Measurements from ENCODE around the gene PKP3. TPM values are rescaled to one million over a fixed set of nuclear protein-coding genes. Genes with fewer than 3 reads are reported as not detected.
"Not testable (repeated sequence)": the region's sequence is repeated elsewhere in the genome, so short reads cannot be mapped to it uniquely, and the experiment has no call there.

PKP3 gene
- polyA plus RNA-seq, 1 donor = 71.6 TPM

GRCh38 chr11:363443-363805 lies 30.6 kb upstream of the PKP3 start:
- H3K9me3 ChIP-seq (ENCODE audit: control insufficient read depth, low read depth, low read length) = peaks cover 42% of the 10 kb centered on the region
- WGBS (ENCODE audit: insufficient coverage, low lambda C conversion rate) = no CpG with 5 or more reads among the region's 22 CpGs

DNA sequence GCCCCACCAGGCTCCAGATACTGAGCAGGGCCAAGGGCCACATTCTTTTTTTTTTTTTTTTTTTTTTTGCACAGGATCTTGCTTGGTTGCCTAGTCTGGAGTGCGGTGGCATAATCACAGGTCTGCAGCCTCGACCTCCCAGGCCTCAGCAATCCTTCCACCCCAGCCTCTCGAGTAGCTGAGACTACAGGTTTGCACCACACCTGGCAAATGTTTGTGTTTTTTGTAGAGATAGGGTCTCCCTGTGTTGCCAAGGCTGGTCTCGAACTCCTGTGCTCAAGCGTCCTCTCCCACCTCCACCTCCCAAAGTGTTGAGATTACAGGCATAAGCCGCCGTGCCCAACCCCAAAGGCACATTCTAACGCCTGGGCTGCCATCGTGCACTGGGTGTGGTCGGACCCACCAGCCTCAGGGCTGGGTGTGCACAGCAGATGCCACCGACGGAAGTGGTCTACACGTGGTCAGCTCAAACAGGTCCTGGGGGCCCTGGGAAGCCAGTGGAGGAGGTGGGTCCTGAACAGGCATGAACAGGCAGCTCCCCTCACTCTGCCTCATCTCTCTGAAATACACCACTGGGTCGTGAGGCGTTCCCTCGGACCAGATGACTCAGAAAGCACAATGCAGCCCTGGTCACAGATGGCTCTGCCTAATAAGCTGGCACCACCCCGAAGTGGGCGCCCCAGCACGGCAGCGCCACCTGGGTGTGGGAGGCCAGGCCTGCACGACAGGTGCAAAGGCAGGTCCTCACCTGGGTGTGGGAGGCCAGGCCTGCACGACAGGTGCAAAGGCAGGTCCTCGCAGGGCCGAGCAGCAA lies 29.9 kb upstream of the PKP3 start:
- H3K4me1 ChIP-seq (ENCODE audit: control insufficient read depth, insufficient read depth, low read length) = peaks cover 7% of the 10 kb centered on the region
- no peak overlapping the region for H3K4me3 ChIP-seq (ENCODE audit: low read length)
- H3K27ac ChIP-seq (ENCODE audit: low read length) = no peak overlapping the region
- WGBS (ENCODE audit: insufficient coverage, low lambda C conversion rate) = no CpG with 5 or more reads among the region's 24 CpGs
- H3K9me3 ChIP-seq (ENCODE audit: control insufficient read depth, low read depth, low read length) = peaks cover 41% of the 10 kb centered on the region
- peak; percentile 37 to 77 for DNase-seq
- peaks cover 24% of the 10 kb centered on the region for H3K27me3 ChIP-seq (ENCODE audit: control insufficient read depth, insufficient read depth, low read length)
- no peaks in the 10 kb centered on the region for H3K36me3 ChIP-seq (ENCODE audit: control insufficient read depth, insufficient read depth, low read length)

More at GRCh38 chr11:363443-363805, 30.6 kb upstream of the PKP3 start:
- H3K27ac ChIP-seq (ENCODE audit: low read length); H3K36me3 ChIP-seq (ENCODE audit: control insufficient read depth, insufficient read depth, low read length); H3K4me3 ChIP-seq (ENCODE audit: low read length); H3K4me1 ChIP-seq (ENCODE audit: control insufficient read depth, insufficient read depth, low read length); DNase-seq: not testable (repeated sequence)
- peaks cover 20% of the 10 kb centered on the region for H3K27me3 ChIP-seq (ENCODE audit: control insufficient read depth, insufficient read depth, low read length)

DNA sequence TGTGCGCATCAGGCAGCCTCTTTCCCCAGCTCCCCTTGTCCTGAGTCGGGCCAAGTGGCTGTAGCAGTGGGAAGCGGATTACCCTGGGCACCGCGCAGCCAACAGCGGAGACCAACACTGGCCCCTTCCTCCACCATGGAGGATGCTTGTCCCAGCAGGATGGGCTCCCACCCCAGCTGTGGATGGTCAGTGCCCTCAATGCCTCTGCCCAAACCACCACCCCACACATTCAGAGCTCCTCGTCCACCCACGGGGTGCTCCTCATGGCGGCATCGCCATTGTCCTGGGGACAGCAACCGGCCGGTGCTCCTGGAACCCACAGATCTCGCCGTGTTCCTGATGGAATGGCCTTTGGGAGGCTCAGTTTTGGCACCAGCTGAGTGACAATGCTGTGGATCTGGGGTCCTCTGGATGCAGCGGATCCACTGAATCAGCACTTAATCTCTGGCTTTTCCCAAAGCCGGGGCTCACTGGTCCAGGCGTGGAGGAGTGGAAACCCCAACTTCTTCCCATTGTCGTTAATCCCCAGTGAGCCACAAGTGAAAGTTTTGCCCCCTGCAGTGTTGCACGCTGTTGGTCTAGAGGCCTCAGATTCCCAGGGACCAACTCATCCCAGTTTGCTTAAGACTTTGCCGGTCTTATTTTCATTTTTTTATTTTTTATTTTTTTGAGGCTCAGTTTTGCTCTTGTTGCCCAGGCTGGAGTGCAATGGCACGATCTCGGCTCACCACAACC lies 28.9 kb upstream of the PKP3 start:
- no peaks in the 10 kb centered on the region for H3K36me3 ChIP-seq (ENCODE audit: control insufficient read depth, insufficient read depth, low read length)
- peaks cover 7% of the 10 kb centered on the region for H3K4me1 ChIP-seq (ENCODE audit: control insufficient read depth, insufficient read depth, low read length)
- WGBS (ENCODE audit: insufficient coverage, low lambda C conversion rate) = 100% methylated on average over 2 of the region's 22 CpGs
- peaks cover 32% of the 10 kb centered on the region for H3K9me3 ChIP-seq (ENCODE audit: control insufficient read depth, low read depth, low read length)
- DNase-seq = no peak
- H3K27ac ChIP-seq (ENCODE audit: low read length) = no peak overlapping the region
- no peak overlapping the region for H3K4me3 ChIP-seq (ENCODE audit: low read length)
- H3K27me3 ChIP-seq (ENCODE audit: control insufficient read depth, insufficient read depth, low read length) = peaks cover 25% of the 10 kb centered on the region

DNA sequence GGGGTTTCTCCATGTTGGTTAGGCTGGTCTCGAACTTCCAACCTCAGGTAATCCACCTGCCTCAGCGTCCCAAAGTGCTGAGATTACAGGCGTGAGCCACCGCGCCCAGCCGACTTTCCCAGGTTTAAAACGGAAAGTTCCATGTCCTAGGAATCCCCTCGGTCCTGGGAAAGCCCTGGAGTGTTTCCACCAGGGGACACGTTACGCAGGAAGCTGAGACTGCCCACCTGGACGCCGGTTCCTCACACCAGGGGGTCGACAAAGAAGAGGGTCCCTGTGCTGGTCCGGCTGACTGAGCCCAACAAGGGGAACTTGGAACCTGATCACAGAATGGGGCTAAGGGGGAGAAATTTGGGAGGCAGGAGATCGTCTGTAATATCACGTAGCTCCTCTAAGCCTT lies 28.2 kb upstream of the PKP3 start:
- WGBS (ENCODE audit: insufficient coverage, low lambda C conversion rate) = no CpG with 5 or more reads among the region's 16 CpGs
- Histone ChIP-seq H3K36me3 (ENCODE audit: control insufficient read depth, insufficient read depth, low read length) (no peaks in the 10 kb centered on the region), H3K27ac (ENCODE audit: low read length) (no peak overlapping the region), H3K4me3 (ENCODE audit: low read length) (no peak overlapping the region), H3K27me3 (ENCODE audit: control insufficient read depth, insufficient read depth, low read length) (peaks cover 32% of the 10 kb centered on the region), H3K4me1 (ENCODE audit: control insufficient read depth, insufficient read depth, low read length) (peaks cover 7% of the 10 kb centered on the region), H3K9me3 (ENCODE audit: control insufficient read depth, low read depth, low read length) (peaks cover 25% of the 10 kb centered on the region)
- DNase-seq = no peak

DNA sequence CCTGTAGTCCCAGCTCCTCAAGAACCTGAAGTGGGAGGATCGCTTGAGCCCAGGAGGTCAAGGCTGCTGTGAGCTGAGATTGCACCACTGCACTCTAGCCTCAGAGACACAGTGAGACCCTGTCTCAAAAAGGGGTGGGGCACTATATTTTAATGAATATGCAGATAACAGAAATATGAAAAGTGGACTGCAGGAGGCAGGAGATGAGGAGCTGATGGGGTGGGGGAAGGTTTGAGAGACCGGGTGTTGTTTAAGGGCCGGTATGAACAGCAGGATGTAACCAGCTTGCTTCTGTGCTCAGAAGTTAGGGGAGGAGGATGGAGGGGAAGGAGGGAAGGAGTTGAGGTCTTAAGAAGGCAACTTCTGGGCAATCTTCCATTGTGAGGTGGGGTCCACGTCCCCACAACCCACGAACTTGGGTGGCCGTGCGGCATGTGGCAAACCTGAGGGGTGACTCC lies 26.0 kb upstream of the PKP3 start:
- Histone ChIP-seq H3K4me3 (ENCODE audit: low read length) (no peak overlapping the region), H3K4me1 (ENCODE audit: control insufficient read depth, insufficient read depth, low read length) (peaks cover 7% of the 10 kb centered on the region), H3K27me3 (ENCODE audit: control insufficient read depth, insufficient read depth, low read length) (peaks cover 34% of the 10 kb centered on the region), H3K9me3 (ENCODE audit: control insufficient read depth, low read depth, low read length) (peaks cover 9% of the 10 kb centered on the region), H3K27ac (ENCODE audit: low read length) (no peak overlapping the region), H3K36me3 (ENCODE audit: control insufficient read depth, insufficient read depth, low read length) (no peaks in the 10 kb centered on the region)
- 60% methylated on average over 1 of the region's 7 CpGs for WGBS (ENCODE audit: insufficient coverage, low lambda C conversion rate)
- DNase-seq = no peak

GRCh38 chr11:368414-369335 lies 25.3 kb upstream of the PKP3 start:
- peaks cover 34% of the 10 kb centered on the region for H3K27me3 ChIP-seq (ENCODE audit: control insufficient read depth, insufficient read depth, low read length)
- no CpG with 5 or more reads among the region's 61 CpGs for WGBS (ENCODE audit: insufficient coverage, low lambda C conversion rate)
- H3K4me3 ChIP-seq (ENCODE audit: low read length) = no peak overlapping the region
- peaks cover 7% of the 10 kb centered on the region for H3K4me1 ChIP-seq (ENCODE audit: control insufficient read depth, insufficient read depth, low read length)
- H3K36me3 ChIP-seq (ENCODE audit: control insufficient read depth, insufficient read depth, low read length) = no peaks in the 10 kb centered on the region
- peak in 1 of 2 donors; percentile 37 for DNase-seq
- no peak overlapping the region for H3K27ac ChIP-seq (ENCODE audit: low read length)
- peaks cover 9% of the 10 kb centered on the region for H3K9me3 ChIP-seq (ENCODE audit: control insufficient read depth, low read depth, low read length)

DNA sequence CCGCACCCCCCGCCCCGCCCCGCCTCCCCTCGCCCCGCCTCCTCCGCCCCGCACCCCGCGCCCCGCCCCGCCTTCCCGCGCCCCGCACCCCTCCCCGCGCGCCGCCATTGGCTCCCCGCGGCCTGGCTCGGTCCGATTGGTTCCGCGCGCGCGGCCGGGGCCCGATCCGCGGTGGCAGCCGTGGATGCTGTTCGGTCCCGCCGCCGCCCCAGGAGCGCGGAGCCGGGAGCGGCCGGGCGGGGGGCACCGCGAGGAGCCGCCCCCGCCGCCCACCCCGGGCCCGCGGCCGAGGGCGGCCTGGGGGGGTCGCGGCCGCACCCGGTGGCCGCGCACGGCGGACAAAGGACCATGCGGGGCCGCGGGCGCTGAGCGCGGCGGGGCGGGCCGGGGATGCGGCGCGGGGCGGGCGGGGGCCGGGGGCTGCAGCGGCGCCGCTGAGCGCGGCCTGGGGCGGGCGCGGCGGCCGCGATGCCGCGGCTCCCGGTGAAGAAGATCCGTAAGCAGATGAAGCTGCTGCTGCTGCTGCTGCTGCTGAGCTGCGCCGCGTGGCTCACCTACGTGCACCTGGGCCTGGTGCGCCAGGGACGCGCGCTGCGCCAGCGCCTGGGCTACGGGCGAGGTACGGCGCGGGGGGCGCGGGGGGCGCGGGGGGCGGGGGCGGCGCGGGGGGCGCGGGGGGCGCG lies 24.5 kb upstream of the PKP3 start, which contains the start of gene B4GALNT4:
Gene B4GALNT4, plus strand, starts transcription at position 164 of the 683 bp plus-strand sequence. Its CDS starts 305 bp downstream, at position 469.
- no CpG with 5 or more reads among the region's 118 CpGs for WGBS (ENCODE audit: insufficient coverage, low lambda C conversion rate)
- H3K4me1 ChIP-seq (ENCODE audit: control insufficient read depth, insufficient read depth, low read length) = peaks cover 7% of the 10 kb centered on the region
- no peak within 1 kb of the TSS for H3K27ac ChIP-seq (ENCODE audit: low read length)
- DNase-seq = no peak
- H3K36me3 ChIP-seq (ENCODE audit: control insufficient read depth, insufficient read depth, low read length) = no peaks in the 10 kb centered on the region
- peaks cover 4% of the 10 kb centered on the region for H3K9me3 ChIP-seq (ENCODE audit: control insufficient read depth, low read depth, low read length)
- peak within 1 kb of the TSS; percentile 27 for H3K4me3 ChIP-seq (ENCODE audit: low read length)
- peaks cover 34% of the 10 kb centered on the region for H3K27me3 ChIP-seq (ENCODE audit: control insufficient read depth, insufficient read depth, low read length)

GRCh38 chr11:370070-370941 lies 23.7 kb upstream of the PKP3 start:
- Histone ChIP-seq H3K4me3 (ENCODE audit: low read length) (peak overlapping the region; percentile 27), H3K4me1 (ENCODE audit: control insufficient read depth, insufficient read depth, low read length) (peaks cover 7% of the 10 kb centered on the region), H3K36me3 (ENCODE audit: control insufficient read depth, insufficient read depth, low read length) (no peaks in the 10 kb centered on the region), H3K9me3 (ENCODE audit: control insufficient read depth, low read depth, low read length) (peaks cover 7% of the 10 kb centered on the region), H3K27ac (ENCODE audit: low read length) (no peak overlapping the region), H3K27me3 (ENCODE audit: control insufficient read depth, insufficient read depth, low read length) (peaks cover 34% of the 10 kb centered on the region)
- peak in 1 of 2 donors; percentile 32 for DNase-seq
- WGBS (ENCODE audit: insufficient coverage, low lambda C conversion rate) = no CpG with 5 or more reads among the region's 42 CpGs

DNA sequence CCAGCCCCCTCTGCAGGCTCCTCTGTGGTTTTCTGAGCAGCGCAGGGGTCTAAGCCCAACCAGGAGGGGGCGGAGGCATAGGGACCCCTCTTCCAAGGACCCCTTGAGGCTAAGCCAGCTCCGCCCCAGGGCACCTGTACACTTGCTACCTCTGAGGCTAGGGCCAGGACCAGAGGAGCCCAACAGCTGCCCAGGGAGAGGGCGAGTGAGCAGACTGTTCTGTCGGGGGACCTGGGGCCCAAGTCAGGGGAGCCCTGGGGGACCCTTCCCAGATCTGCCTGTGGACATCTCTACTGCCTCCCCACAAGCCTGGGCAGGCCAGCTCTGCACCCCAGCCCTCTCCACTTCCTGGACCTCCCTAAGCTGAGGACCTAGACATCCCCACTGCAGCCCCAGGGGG lies 23.0 kb upstream of the PKP3 start:
- Histone ChIP-seq H3K4me3 (ENCODE audit: low read length) (no peak overlapping the region), H3K36me3 (ENCODE audit: control insufficient read depth, insufficient read depth, low read length) (no peaks in the 10 kb centered on the region), H3K9me3 (ENCODE audit: control insufficient read depth, low read depth, low read length) (peaks cover 13% of the 10 kb centered on the region), H3K27ac (ENCODE audit: low read length) (no peak overlapping the region), H3K27me3 (ENCODE audit: control insufficient read depth, insufficient read depth, low read length) (peaks cover 31% of the 10 kb centered on the region), H3K4me1 (ENCODE audit: control insufficient read depth, insufficient read depth, low read length) (peaks cover 7% of the 10 kb centered on the region)
- WGBS (ENCODE audit: insufficient coverage, low lambda C conversion rate) = no CpG with 5 or more reads among the region's 5 CpGs
- DNase-seq = no peak
